ENCODE results near the gene GUK1.

- TF ChIP-seq, protein P1, sequence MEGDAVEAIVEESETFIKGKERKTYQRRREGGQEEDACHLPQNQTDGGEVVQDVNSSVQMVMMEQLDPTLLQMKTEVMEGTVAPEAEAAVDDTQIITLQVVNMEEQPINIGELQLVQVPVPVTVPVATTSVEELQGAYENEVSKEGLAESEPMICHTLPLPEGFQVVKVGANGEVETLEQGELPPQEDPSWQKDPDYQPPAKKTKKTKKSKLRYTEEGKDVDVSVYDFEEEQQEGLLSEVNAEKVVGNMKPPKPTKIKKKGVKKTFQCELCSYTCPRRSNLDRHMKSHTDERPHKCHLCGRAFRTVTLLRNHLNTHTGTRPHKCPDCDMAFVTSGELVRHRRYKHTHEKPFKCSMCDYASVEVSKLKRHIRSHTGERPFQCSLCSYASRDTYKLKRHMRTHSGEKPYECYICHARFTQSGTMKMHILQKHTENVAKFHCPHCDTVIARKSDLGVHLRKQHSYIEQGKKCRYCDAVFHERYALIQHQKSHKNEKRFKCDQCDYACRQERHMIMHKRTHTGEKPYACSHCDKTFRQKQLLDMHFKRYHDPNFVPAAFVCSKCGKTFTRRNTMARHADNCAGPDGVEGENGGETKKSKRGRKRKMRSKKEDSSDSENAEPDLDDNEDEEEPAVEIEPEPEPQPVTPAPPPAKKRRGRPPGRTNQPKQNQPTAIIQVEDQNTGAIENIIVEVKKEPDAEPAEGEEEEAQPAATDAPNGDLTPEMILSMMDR (conservative IDR thresholded peaks at IDR 0.05; ENCODE audit: low read depth, low read length) = no peak
- no peak for TF ChIP-seq EZH2 (IDR thresholded peaks at IDR 0.05; ENCODE audit: low read length, unreplicated experiment)
Observed at GRCh38 chr1:228160201-228160761, 20.2 kb downstream of the GUK1 start.

All from PC-3 (cell line).